Measurements from ENCODE around the gene FRAT1.

FRAT1 gene

DNA sequence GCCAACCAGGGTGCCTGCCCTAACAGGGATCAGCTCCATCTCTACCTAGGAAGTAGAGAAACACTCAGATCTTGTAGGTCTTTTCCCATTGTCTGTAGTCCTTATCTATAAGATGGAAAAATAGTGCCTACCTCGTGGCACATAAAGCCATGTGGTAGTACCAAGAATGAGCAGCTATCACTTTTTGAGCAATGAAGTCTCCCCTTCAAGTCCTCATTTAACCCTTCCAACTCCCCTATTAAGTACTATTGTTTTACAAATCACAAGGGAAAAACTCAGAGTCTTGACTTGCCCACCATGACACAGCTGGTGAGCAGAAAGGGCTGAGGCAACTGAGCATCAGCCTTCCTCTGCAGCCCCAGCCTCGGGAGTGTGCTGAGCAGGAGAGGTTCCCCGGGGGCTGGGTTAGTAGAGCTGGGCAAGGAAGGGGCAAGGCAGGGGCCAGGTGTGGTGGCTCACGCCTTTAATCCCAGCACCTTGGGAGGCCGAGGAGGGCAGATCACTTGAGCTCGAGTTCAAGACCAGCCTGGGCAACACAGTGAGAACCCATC is 12.2 kb downstream of the FRAT1 start:
- H3K9me3 ChIP-seq (ENCODE audit: control insufficient read depth, insufficient read depth, low read length) = no peaks in the 10 kb centered on the region
- H3K4me3 ChIP-seq (ENCODE audit: low read depth, low read length) = peak overlapping the region; percentile 95
- H3K36me3 ChIP-seq (ENCODE audit: control insufficient read depth, insufficient read depth, low read length) = peaks cover 5% of the 10 kb centered on the region
- H3K27me3 ChIP-seq (ENCODE audit: control insufficient read depth, insufficient read depth, low read length) = no peaks in the 10 kb centered on the region
- peaks cover 7% of the 10 kb centered on the region for H3K4me1 ChIP-seq (ENCODE audit: control insufficient read depth, insufficient read depth, low read length)
- peak overlapping the region; percentile 98 for H3K9ac ChIP-seq (ENCODE audit: low read depth, low read length)

DNA sequence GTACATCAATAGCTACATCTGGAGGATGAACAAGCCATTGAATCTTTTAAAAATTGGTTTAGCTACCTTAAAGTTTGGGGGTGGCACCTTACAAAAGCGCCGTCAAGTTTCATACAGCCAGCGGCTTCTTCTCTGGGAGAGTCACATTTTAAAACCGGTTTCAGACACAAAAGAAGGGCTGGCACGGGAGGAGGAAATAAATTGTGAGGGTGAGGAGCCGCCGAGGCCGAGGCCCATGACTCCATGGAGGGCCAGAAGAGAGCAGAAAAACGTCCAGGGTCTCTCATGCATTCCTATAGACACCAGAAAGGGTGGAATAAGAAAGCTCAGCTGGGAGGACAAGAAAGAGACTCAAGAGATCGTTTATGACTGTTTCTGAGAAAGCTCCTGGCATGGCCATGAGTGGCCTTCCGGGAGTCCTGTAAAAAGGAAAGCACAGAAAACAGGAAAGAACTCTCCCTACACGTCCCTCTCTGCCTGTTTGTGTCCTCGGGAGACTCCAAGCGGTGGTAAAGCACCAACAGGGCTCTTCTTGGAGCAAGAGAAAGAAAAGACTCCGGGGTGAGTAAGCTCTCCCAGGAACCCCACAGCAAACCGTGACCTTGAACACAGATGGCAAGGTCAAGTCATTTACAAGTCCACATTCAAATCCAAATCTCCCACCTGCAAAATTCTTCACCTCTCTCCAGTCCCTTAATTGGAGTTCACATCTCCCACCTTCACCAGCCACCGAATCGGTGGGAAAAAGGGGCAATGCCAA is 13.7 kb downstream of the FRAT1 start:
- Histone ChIP-seq H3K9me3 (ENCODE audit: control insufficient read depth, insufficient read depth, low read length) (no peaks in the 10 kb centered on the region), H3K36me3 (ENCODE audit: control insufficient read depth, insufficient read depth, low read length) (peaks cover 5% of the 10 kb centered on the region), H3K9ac (ENCODE audit: low read depth, low read length) (peak overlapping the region; percentile 98), H3K27me3 (ENCODE audit: control insufficient read depth, insufficient read depth, low read length) (no peaks in the 10 kb centered on the region), H3K4me1 (ENCODE audit: control insufficient read depth, insufficient read depth, low read length) (peaks cover 4% of the 10 kb centered on the region), H3K4me3 (ENCODE audit: low read depth, low read length) (peak overlapping the region; percentile 95)

- H3K9ac ChIP-seq (ENCODE audit: low read depth, low read length) = peak overlapping the region; percentile 98
- peaks cover 5% of the 10 kb centered on the region for H3K36me3 ChIP-seq (ENCODE audit: control insufficient read depth, insufficient read depth, low read length)
- no peaks in the 10 kb centered on the region for H3K9me3 ChIP-seq (ENCODE audit: control insufficient read depth, insufficient read depth, low read length)
- H3K4me3 ChIP-seq (ENCODE audit: low read depth, low read length) = peak overlapping the region; percentile 95
- peaks cover 7% of the 10 kb centered on the region for H3K4me1 ChIP-seq (ENCODE audit: control insufficient read depth, insufficient read depth, low read length)
- H3K27me3 ChIP-seq (ENCODE audit: control insufficient read depth, insufficient read depth, low read length) = no peaks in the 10 kb centered on the region
Measured at GRCh38 chr10:97333351-97333600, 14.2 kb downstream of the FRAT1 start.

DNA sequence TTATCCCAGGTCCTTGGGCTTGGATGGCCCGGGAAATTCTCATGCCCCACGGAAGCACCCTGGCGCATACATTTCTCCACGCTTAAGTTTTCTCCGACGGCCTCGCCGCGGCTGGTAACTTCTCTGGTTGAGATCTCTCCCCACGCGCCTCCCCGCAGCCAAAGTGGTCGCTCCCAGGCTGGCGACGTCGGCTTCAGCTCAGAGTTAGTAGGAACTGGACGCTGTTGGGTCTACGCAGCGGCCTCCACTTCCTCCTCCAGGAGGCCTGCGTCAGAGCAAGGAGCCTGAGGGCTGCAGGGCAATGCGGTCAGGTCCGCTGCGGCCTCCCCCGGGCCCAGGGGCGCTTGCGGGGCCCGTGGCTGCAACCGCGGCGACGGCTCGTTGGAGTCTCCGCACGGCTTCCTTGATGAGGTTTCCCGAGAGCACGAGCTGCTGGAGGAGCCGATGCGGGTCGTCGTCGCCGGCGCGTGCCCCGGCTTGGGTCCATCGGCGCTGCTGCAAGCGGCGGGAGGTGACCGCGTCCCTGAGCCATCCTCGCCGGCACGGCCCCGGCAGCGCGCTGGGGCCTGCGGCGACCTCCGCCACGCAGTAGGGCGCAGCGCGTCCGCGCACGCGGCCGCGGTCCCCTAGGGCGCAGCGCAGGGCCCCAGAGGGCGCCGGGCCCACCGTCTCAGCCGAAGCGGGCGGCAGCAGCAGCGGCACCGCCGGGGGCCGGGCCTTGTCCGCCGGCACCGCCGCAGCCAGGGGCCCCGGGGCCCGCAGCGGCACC is 14.7 kb downstream of the FRAT1 start:
- H3K27me3 ChIP-seq (ENCODE audit: control insufficient read depth, insufficient read depth, low read length) = no peaks in the 10 kb centered on the region

GRCh38 chr10:97334370-97335175 is 15.5 kb downstream of the FRAT1 start, which contains the start of gene FRAT2:
FRAT2 (minus strand) TSS chr10:97334729; CDS start chr10:97334572, 157 bp downstream.
- no peaks in the 10 kb centered on the region for H3K27me3 ChIP-seq (ENCODE audit: control insufficient read depth, insufficient read depth, low read length)
- peak within 1 kb of the TSS; percentile 98 for H3K9ac ChIP-seq (ENCODE audit: low read depth, low read length)
- peaks cover 5% of the 10 kb centered on the region for H3K36me3 ChIP-seq (ENCODE audit: control insufficient read depth, insufficient read depth, low read length)
- no peaks in the 10 kb centered on the region for H3K9me3 ChIP-seq (ENCODE audit: control insufficient read depth, insufficient read depth, low read length)
- H3K4me1 ChIP-seq (ENCODE audit: control insufficient read depth, insufficient read depth, low read length) = peaks cover 12% of the 10 kb centered on the region
- H3K4me3 ChIP-seq (ENCODE audit: low read depth, low read length) = peak within 1 kb of the TSS; percentile 95

More for the DNA sequence above, 14.7 kb downstream of the FRAT1 start:
- peak overlapping the region; percentile 95 for H3K4me3 ChIP-seq (ENCODE audit: low read depth, low read length)
- peaks cover 10% of the 10 kb centered on the region for H3K4me1 ChIP-seq (ENCODE audit: control insufficient read depth, insufficient read depth, low read length)
- no peaks in the 10 kb centered on the region for H3K9me3 ChIP-seq (ENCODE audit: control insufficient read depth, insufficient read depth, low read length)
- peak overlapping the region; percentile 98 for H3K9ac ChIP-seq (ENCODE audit: low read depth, low read length)
- H3K36me3 ChIP-seq (ENCODE audit: control insufficient read depth, insufficient read depth, low read length) = peaks cover 5% of the 10 kb centered on the region

DNA sequence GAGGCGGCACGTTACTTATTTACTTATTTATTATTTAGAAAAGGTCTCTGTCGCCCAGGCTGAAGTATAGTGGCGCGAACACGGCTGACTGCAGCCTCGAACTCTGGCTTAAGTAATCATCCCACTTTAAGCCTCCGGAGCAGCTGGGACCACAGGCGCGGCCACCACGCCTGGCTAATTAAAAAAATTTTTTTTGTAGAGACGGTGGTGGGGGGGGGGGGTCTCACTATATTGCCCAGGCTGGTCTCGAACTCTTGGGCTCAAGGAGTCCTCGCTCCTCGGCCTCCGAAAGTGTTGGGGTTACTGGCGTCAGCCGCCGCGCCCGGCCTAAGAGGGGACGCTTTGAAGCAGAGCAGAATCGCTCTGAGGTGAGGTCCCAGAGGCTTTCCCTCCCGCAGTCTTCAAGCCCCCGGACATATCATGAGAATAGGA is 16.1 kb downstream of the FRAT1 start:
- Histone ChIP-seq H3K36me3 (ENCODE audit: control insufficient read depth, insufficient read depth, low read length) (peaks cover 5% of the 10 kb centered on the region), H3K9me3 (ENCODE audit: control insufficient read depth, insufficient read depth, low read length) (no peaks in the 10 kb centered on the region), H3K4me3 (ENCODE audit: low read depth, low read length) (peak overlapping the region; percentile 52), H3K9ac (ENCODE audit: low read depth, low read length) (peak overlapping the region; percentile 42), H3K27me3 (ENCODE audit: control insufficient read depth, insufficient read depth, low read length) (no peaks in the 10 kb centered on the region), H3K4me1 (ENCODE audit: control insufficient read depth, insufficient read depth, low read length) (peaks cover 7% of the 10 kb centered on the region)

GRCh38 chr10:97336006-97336405 is 16.9 kb downstream of the FRAT1 start:
- H3K36me3 ChIP-seq (ENCODE audit: control insufficient read depth, insufficient read depth, low read length) = peaks cover 5% of the 10 kb centered on the region
- H3K4me1 ChIP-seq (ENCODE audit: control insufficient read depth, insufficient read depth, low read length) = peaks cover 7% of the 10 kb centered on the region
- H3K9ac ChIP-seq (ENCODE audit: low read depth, low read length) = no peak overlapping the region
- no peaks in the 10 kb centered on the region for H3K27me3 ChIP-seq (ENCODE audit: control insufficient read depth, insufficient read depth, low read length)
- peak overlapping the region; percentile 52 for H3K4me3 ChIP-seq (ENCODE audit: low read depth, low read length)
- H3K9me3 ChIP-seq (ENCODE audit: control insufficient read depth, insufficient read depth, low read length) = no peaks in the 10 kb centered on the region

DNA sequence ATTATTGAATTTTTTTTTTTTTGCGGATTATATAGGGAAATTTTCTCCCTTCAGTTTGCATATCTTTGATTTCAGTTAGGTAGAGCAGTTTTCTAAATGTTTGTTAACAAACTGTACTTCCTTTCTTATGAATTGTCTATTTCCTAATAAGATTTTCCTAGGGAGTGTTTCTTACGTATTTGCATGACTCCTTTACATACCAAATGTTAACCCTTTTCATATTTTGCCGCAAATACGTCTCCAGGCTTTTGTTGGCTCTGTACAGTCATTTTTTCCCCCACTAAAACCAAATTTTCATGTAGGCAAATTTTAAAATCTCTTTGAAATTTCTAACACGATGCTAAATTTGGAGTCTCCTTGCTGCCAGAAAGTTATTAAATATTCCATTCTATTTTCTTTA is 17.4 kb downstream of the FRAT1 start:
- Histone ChIP-seq H3K9ac (ENCODE audit: low read depth, low read length) (no peak overlapping the region), H3K4me1 (ENCODE audit: control insufficient read depth, insufficient read depth, low read length) (peaks cover 7% of the 10 kb centered on the region), H3K36me3 (ENCODE audit: control insufficient read depth, insufficient read depth, low read length) (peaks cover 5% of the 10 kb centered on the region), H3K9me3 (ENCODE audit: control insufficient read depth, insufficient read depth, low read length) (no peaks in the 10 kb centered on the region), H3K27me3 (ENCODE audit: control insufficient read depth, insufficient read depth, low read length) (no peaks in the 10 kb centered on the region), H3K4me3 (ENCODE audit: low read depth, low read length) (no peak overlapping the region)

- Histone ChIP-seq H3K4me1 (ENCODE audit: control insufficient read depth, insufficient read depth, low read length) (peaks cover 10% of the 10 kb centered on the region), H3K36me3 (ENCODE audit: control insufficient read depth, insufficient read depth, low read length) (peaks cover 5% of the 10 kb centered on the region), H3K4me3 (ENCODE audit: low read depth, low read length) (peak overlapping the region; percentile 14), H3K27me3 (ENCODE audit: control insufficient read depth, insufficient read depth, low read length) (no peaks in the 10 kb centered on the region), H3K9me3 (ENCODE audit: control insufficient read depth, insufficient read depth, low read length) (no peaks in the 10 kb centered on the region), H3K9ac (ENCODE audit: low read depth, low read length) (no peak overlapping the region)
Measured at GRCh38 chr10:97336942-97337831, 18.1 kb downstream of the FRAT1 start.

GRCh38 chr10:97338041-97338440 is 19.0 kb downstream of the FRAT1 start:
- H3K27me3 ChIP-seq (ENCODE audit: control insufficient read depth, insufficient read depth, low read length) = no peaks in the 10 kb centered on the region
- peaks cover 5% of the 10 kb centered on the region for H3K36me3 ChIP-seq (ENCODE audit: control insufficient read depth, insufficient read depth, low read length)
- peak overlapping the region; percentile 14 for H3K4me3 ChIP-seq (ENCODE audit: low read depth, low read length)
- no peaks in the 10 kb centered on the region for H3K9me3 ChIP-seq (ENCODE audit: control insufficient read depth, insufficient read depth, low read length)
- H3K4me1 ChIP-seq (ENCODE audit: control insufficient read depth, insufficient read depth, low read length) = peaks cover 10% of the 10 kb centered on the region
- no peak overlapping the region for H3K9ac ChIP-seq (ENCODE audit: low read depth, low read length)

Measured in iPS-15b (cell line).